ENCODE measurements around the gene PRND.

GRCh38 chr20:4703281-4703676 is 18.4 kb upstream of the PRND start:
- no peak for TF ChIP-seq PRPF4 (IDR thresholded peaks at IDR 0.05; ENCODE audit: low read depth, low read length, poor library complexity, severe bottlenecking)
- TF ChIP-seq JUND (CRISPR knock-in tag; IDR thresholded peaks at IDR 0.05), result no peak
- no peak for TF ChIP-seq ZNF589 (CRISPR knock-in tag; conservative IDR thresholded peaks at IDR 0.05)
- TF ChIP-seq CTCF (CRISPR knock-in tag; IDR thresholded peaks at IDR 0.05), result no peak
- TF ChIP-seq, protein P1, sequence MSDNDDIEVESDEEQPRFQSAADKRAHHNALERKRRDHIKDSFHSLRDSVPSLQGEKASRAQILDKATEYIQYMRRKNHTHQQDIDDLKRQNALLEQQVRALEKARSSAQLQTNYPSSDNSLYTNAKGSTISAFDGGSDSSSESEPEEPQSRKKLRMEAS (IDR thresholded peaks at IDR 0.05), result no peak
- TF ChIP-seq ZNF75D (CRISPR knock-in tag; IDR thresholded peaks at IDR 0.05; ENCODE audit: borderline replicate concordance), result no peak
- no peak for TF ChIP-seq GABPB1 (CRISPR knock-in tag; IDR thresholded peaks at IDR 0.05)
- TF ChIP-seq FOXP1 (IDR thresholded peaks at IDR 0.05), result no peak
- TF ChIP-seq FOXP1 (CRISPR knock-in tag; IDR thresholded peaks at IDR 0.05), result no peak

All from HepG2 (cell line).